ENCODE results near the gene GAPVD1.
"Not testable (repeated sequence)": the region's sequence is repeated elsewhere in the genome, so short reads cannot be mapped to it uniquely, and the experiment has no call there.

The GAPVD1 gene

DNA sequence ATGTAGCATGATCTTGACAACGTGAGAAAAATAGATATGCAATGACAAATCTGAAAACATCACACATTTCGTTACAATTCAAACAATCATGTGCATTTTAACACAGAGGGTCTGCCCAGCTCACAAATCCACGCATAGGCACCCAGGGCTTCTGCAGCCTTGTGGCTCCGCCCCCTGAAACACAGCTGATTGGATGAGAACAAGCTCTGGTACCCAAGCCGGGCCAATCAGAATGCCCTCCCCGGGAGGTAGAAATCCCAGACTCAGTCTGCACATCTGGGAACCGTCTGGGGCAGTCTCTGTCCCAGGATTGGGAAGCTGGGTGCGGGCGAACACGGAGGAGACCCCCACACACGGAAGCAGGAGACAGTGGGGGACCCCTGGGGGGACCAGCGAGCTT, 137.5 kb downstream of the GAPVD1 start:
- DNase-seq (ENCODE audit: low read depth) = no peak
- TF ChIP-seq, protein P1, sequence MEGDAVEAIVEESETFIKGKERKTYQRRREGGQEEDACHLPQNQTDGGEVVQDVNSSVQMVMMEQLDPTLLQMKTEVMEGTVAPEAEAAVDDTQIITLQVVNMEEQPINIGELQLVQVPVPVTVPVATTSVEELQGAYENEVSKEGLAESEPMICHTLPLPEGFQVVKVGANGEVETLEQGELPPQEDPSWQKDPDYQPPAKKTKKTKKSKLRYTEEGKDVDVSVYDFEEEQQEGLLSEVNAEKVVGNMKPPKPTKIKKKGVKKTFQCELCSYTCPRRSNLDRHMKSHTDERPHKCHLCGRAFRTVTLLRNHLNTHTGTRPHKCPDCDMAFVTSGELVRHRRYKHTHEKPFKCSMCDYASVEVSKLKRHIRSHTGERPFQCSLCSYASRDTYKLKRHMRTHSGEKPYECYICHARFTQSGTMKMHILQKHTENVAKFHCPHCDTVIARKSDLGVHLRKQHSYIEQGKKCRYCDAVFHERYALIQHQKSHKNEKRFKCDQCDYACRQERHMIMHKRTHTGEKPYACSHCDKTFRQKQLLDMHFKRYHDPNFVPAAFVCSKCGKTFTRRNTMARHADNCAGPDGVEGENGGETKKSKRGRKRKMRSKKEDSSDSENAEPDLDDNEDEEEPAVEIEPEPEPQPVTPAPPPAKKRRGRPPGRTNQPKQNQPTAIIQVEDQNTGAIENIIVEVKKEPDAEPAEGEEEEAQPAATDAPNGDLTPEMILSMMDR (conservative IDR thresholded peaks at IDR 0.05; ENCODE audit: low read depth, low read length) = no peak
- H3K4me3 ChIP-seq (ENCODE audit: low read length) = no peak overlapping the region

DNA sequence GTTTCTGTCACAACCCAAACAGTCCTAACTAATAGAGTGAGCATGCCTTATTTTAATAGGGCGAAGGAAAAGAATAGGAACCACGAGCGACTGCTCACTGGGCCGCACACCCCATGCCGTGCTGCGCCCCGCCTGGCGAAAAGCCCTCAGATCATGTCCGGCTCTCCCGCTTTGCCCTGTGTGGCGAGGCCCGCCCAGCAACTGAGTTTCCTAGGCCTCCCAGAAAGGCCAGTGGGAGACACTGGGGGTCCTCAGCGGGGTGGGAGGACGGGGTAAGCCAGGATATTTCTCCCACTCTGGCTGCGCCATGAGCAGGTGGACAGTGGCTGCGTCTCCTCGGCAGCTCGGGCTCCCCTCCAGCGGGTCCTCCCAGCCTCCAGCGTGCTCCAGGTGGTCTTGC, 138.0 kb downstream of the GAPVD1 start:
- DNase-seq (ENCODE audit: low read depth) = no peak
- no peak overlapping the region for H3K4me3 ChIP-seq (ENCODE audit: low read length)
- TF ChIP-seq, protein P1 (conservative IDR thresholded peaks at IDR 0.05; ENCODE audit: low read depth, low read length) = no peak

DNA sequence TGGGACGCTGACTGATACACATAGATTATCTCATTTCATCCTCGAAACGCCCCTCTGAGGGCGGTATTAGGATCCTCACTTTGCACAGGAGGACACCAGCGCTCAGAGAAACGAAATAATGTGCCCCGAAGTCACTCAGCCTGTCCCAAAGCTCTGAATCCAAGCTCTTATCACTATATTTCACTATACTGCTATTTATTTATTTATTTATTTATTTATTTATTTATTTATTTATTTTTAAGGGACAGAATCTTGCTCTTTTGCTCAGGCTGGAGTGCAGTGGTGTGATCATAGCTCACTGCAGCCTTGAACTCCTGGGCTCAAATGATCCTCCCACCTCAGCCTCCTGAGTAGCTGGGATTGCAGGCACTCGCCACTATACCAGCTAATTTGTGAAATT, 138.6 kb downstream of the GAPVD1 start:
- not testable (repeated sequence) for H3K4me3 ChIP-seq (ENCODE audit: low read length); DNase-seq (ENCODE audit: low read depth)

DNA sequence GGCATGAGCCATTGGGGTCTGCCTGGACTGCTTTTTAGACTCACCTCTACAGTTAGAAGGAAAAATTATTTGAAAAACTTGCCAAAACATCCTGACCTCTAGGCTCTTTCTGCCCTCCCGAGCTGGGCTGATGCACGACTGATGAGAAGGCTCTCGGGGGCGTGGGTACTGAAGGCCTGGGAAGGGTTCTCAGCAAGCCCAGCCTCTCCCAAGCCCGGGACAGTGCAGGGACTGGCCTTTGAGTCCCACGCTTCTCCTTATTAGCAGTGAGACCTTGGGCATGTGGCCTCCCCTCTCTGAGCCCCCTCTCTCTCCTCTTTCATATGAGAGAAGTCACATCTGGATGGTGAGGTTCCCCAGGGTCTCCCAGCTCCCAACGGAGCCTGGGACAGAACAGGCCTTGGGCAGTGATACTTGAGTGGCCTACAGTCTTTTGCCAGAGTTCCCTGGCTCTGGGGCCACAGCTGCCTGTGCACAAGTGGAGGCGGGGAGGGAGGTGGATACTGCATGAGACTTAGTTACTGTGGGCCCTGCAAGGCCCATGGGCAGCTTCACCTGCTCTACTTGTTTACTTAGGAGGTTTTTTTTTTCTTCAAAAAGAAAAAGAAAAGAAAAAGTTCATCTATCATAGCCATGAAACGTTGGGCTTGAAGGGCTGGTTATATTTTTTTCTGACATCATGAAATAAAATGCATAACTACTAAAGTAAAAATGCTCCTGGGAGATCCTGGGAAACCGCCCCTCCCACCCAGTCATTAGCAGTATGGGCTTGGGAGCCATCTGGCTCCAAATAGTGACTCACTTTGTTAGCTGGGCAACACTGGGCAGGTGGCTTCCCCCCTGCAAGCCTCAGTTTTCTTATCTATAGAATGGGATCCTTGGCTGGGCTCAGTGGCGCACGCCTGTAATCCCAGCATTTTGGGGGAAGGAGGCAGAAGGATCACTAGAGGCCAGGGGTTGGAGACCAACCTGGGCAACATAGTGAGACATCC, 139.4 kb downstream of the GAPVD1 start:
- no peak for DNase-seq (ENCODE audit: low read depth)
- H3K4me3 ChIP-seq (ENCODE audit: low read length) = no peak overlapping the region
- TF ChIP-seq, protein P1 (conservative IDR thresholded peaks at IDR 0.05; ENCODE audit: low read depth, low read length) = no peak

DNA sequence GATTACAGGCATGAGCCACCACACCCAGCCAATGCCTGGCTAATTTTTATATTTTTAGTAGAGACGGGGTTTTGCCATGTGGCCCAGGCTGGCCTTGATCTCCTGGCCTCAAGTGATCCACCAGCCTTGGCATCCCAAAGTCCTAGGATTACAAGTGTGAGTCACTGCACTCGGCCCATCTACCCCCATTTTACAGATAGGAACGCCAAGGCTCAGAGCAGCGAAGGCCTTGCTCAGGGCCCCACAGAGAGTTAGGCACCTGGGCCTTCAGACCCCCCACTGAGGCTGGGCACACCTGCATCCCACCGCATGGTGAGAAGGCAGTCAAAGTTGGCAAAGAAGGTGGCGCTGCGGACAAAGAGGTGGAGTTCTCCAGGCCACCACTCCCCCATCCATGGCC, 143.1 kb downstream of the GAPVD1 start:
- DNase-seq (ENCODE audit: low read depth) = no peak
- TF ChIP-seq, protein P1 (conservative IDR thresholded peaks at IDR 0.05; ENCODE audit: low read depth, low read length) = no peak
- H3K4me3 ChIP-seq (ENCODE audit: low read length) = no peak overlapping the region

DNA sequence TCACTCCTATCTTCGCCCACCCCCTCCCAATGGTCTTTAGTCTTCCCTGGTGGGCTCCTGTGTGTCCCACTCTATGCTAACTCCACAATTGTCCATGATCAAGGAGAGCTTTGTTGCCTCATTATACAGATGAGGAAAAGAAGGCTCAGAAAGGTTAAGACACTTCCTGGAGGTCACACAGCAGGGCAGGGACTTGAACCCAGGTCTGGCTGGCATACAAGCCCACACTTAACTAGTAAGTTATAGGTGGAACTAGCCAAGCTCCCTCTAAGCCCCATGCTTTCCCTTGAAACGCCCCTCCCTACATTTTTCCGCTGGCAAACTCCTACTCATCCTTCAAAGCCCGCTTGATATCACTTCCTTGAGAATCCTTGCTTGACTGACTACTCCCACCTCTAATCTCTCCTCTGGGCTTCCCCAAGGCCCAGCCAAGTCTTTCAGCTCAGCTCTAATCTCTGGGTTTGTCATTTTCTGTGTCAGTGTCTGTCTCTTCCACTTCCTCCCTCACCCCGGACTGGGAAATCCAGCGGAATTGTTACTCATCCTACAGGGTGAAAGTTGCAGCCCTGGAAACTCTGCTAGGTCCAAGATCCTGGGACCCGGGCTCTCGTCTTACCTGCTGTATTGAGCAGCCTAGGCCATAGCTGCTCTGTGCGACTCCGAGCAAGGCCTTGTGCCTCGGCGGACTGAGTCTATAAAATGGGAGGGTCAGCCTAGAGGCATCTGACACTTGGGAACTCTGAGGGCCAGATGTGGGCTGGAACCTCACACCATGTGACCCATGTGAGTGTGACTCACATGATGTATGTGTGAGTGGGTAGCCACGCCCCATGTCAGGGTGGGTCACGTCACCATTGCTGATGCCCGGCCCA, 144.5 kb downstream of the GAPVD1 start:
- no peak overlapping the region for H3K4me3 ChIP-seq (ENCODE audit: low read length)
- DNase-seq (ENCODE audit: low read depth) = no peak
- TF ChIP-seq, protein P1 (conservative IDR thresholded peaks at IDR 0.05; ENCODE audit: low read depth, low read length) = no peak

DNA sequence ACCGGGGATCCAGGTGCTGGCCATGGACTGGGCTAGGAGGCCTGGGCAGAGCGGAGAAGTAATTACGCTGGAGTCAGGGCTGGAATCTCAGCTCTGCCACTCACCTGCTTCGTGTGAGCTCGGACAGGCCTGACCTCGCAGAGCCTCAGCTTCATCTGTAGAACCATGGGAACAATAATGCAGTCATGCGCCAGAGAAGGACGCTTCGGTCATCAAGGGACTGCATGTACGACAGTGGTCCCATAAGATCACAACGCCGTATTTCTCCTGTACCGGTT, 145.1 kb downstream of the GAPVD1 start:
- DNase-seq (ENCODE audit: low read depth) = no peak
- H3K4me3 ChIP-seq (ENCODE audit: low read length) = no peak overlapping the region
- TF ChIP-seq, protein P1 (conservative IDR thresholded peaks at IDR 0.05; ENCODE audit: low read depth, low read length) = no peak
